Activated CD4-positive, alpha-beta T cell treated with anti-CD3 and anti-CD28 coated beads, Interleukin-10, Interleukin-2, amounts not matched to agents 100 ng/mL and 50 ng/mL, durations not matched to agents 16 hours and 8 hours (primary cell): ENCODE results near the gene SLC29A2.

Experiments used
- DNase-seq: peaks from one replicate; pipeline ENCODE4 v3.0.0-alpha.2; 2020

Gene SLC29A2

GRCh38 chr11:66346476-66347424 is 24.8 kb downstream of the SLC29A2 start:
- DNase-seq, result no peak

- no peak for DNase-seq
Measured at GRCh38 chr11:66345316-66345649, 26.3 kb downstream of the SLC29A2 start.

- DNase-seq, result peak; percentile 98
Measured at GRCh38 chr11:66344550-66345315, 26.8 kb downstream of the SLC29A2 start, which contains the start of gene BRMS1. BRMS1 (minus strand) TSS chr11:66345104; CDS start chr11:66342234, 2,870 bp downstream.

GRCh38 chr11:66343176-66343575 is 28.4 kb downstream of the SLC29A2 start:
- no peak for DNase-seq

- no peak for DNase-seq
Measured at GRCh38 chr11:66341502-66342126, 29.9 kb downstream of the SLC29A2 start.

GRCh38 chr11:66340596-66341501 is 30.7 kb downstream of the SLC29A2 start:
- no peak for DNase-seq

- no peak for DNase-seq
Measured at GRCh38 chr11:66339686-66340483, 31.7 kb downstream of the SLC29A2 start.

- no peak for DNase-seq
Measured at GRCh38 chr11:66339162-66339675, 32.3 kb downstream of the SLC29A2 start.

- no peak for DNase-seq
Measured at GRCh38 chr11:66338276-66339161, 33.0 kb downstream of the SLC29A2 start.

GRCh38 chr11:66337103-66337899 is 34.3 kb downstream of the SLC29A2 start:
- no peak for DNase-seq

GRCh38 chr11:66336234-66337102 is 35.1 kb downstream of the SLC29A2 start, which contains the start of gene RIN1:
RIN1 (minus strand) TSS chr11:66336434; CDS start chr11:66336402, 32 bp downstream.
- DNase-seq, result peak; percentile 84

GRCh38 chr11:66335531-66336233 is 35.9 kb downstream of the SLC29A2 start:
- no peak for DNase-seq

- no peak for DNase-seq
Measured at GRCh38 chr11:66334605-66335442, 36.7 kb downstream of the SLC29A2 start.

- no peak for DNase-seq
Measured at GRCh38 chr11:66333896-66334604, 37.5 kb downstream of the SLC29A2 start.

GRCh38 chr11:66333220-66333877 is 38.2 kb downstream of the SLC29A2 start:
- DNase-seq, result no peak
